Muscle layer of duodenum (tissue), 2 donors: Measurements from ENCODE around the gene SEMA6A.

Experiments
- H3K27ac ChIP-seq: one replicate; pipeline ENCODE4 v1.7.0; 2013; ENCODE audit warnings: mild to moderate bottlenecking, low read length
- H3K27me3 ChIP-seq: one replicate; pipeline ENCODE4 v1.7.0; 2013; ENCODE audit warnings: low read depth, mild to moderate bottlenecking, control low read depth, low read length
- H3K36me3 ChIP-seq, 2 donors: one replicate each; pipeline ENCODE4 v1.7.0; 2013; ENCODE audit warnings: low read length in 2 of 2, control low read depth in 1 of 2, mild to moderate bottlenecking in 1 of 2; ENCODE audit not compliant: insufficient read depth in 2 of 2, control insufficient read depth in 1 of 2
- H3K4me1 ChIP-seq, 2 donors: one replicate each; pipeline ENCODE4 v1.7.0; 2013; ENCODE audit warnings: low read length in 2 of 2, mild to moderate bottlenecking in 2 of 2, control low read depth in 1 of 2, moderate library complexity in 1 of 2; ENCODE audit not compliant: insufficient read depth in 2 of 2, control insufficient read depth in 1 of 2
- H3K4me3 ChIP-seq, 2 donors: one replicate each; pipeline ENCODE4 v1.7.0; 2013; ENCODE audit warnings: low read length in 2 of 2, low read depth in 1 of 2, mild to moderate bottlenecking in 1 of 2
- H3K9me3 ChIP-seq, 2 donors: one replicate each; pipeline ENCODE4 v1.7.0; 2013; ENCODE audit warnings: low read length in 2 of 2, control low read depth in 1 of 2, mild to moderate bottlenecking in 1 of 2; ENCODE audit not compliant: control insufficient read depth in 1 of 2
- donor health status: healthy.

The SEMA6A gene

GRCh38 chr5:116451905-116452450 is 122.6 kb downstream of the SEMA6A start:
- Histone ChIP-seq H3K4me1 (peaks cover 0 to 19% of the 10 kb centered on the region in 2 donors), H3K27ac (no peak overlapping the region), H3K36me3 (peaks cover 0 to 14% of the 10 kb centered on the region in 2 donors), H3K4me3 (no peak overlapping the region), H3K27me3 (no peaks in the 10 kb centered on the region), H3K9me3 (no peaks in the 10 kb centered on the region)

DNA sequence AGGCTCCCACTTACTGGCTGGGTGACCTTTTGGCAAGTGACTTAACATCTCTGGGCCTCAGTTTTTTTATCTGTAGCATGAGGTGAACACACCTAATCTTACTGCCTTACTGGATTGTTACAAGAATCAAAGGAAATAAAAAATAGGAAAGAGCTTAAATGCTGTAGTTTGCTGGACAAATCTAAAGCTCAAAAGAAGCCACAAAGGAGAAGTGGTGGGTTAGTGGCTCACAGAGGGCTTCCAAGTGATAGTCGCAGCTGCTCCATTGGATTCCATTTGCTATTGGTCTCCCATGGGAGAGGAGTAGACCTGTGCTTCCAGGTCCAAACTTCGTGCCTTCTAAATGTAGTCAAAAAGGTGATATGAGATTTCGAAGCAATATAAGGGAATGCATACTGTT is 123.6 kb downstream of the SEMA6A start:
- Histone ChIP-seq H3K36me3 (peaks cover 0 to 19% of the 10 kb centered on the region in 2 donors), H3K4me3 (no peak overlapping the region), H3K4me1 (peaks cover 0 to 19% of the 10 kb centered on the region in 2 donors), H3K9me3 (no peaks in the 10 kb centered on the region), H3K27me3 (no peaks in the 10 kb centered on the region), H3K27ac (no peak overlapping the region)

GRCh38 chr5:116449458-116449857 is 125.2 kb downstream of the SEMA6A start:
- Histone ChIP-seq H3K9me3 (no peaks in the 10 kb centered on the region), H3K4me1 (peaks cover 0 to 12% of the 10 kb centered on the region in 2 donors), H3K27me3 (no peaks in the 10 kb centered on the region), H3K27ac (no peak overlapping the region), H3K36me3 (peaks cover 4 to 32% of the 10 kb centered on the region in 2 donors), H3K4me3 (no peak overlapping the region)

- peaks cover 0 to 6% of the 10 kb centered on the region in 2 donors for H3K4me1 ChIP-seq
- no peak overlapping the region for H3K4me3 ChIP-seq
- H3K27ac ChIP-seq = no peak overlapping the region
- H3K36me3 ChIP-seq = peaks cover 4 to 32% of the 10 kb centered on the region in 2 donors
- no peaks in the 10 kb centered on the region for H3K9me3 ChIP-seq
- H3K27me3 ChIP-seq = no peaks in the 10 kb centered on the region
Observed at GRCh38 chr5:116448870-116449427, 125.7 kb downstream of the SEMA6A start.

DNA sequence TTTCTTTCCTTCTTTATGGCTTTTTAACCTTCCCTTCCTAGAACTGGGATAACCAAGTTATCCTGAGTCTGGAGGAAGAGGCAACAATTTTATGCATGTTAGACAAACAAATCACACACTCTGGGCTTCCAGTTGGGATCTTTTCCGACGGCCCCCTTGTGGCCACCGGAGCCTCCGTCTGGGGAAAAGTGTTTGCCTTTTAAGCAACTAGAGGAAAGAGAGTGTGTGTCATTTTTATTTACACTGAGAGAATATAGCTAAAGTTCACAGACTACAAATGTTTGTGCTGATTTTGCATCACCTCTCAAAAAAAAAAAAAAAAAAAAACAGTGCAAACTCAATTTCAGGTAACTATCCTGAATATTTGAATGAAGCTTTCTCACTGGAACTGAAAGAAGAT is 126.2 kb downstream of the SEMA6A start:
- Histone ChIP-seq H3K9me3 (no peaks in the 10 kb centered on the region), H3K4me3 (no peak overlapping the region), H3K27me3 (no peaks in the 10 kb centered on the region), H3K36me3 (peaks cover 4 to 32% of the 10 kb centered on the region in 2 donors), H3K4me1 (peaks cover 0 to 1% of the 10 kb centered on the region in 2 donors), H3K27ac (no peak overlapping the region)

GRCh38 chr5:116446356-116447005 is 128.1 kb downstream of the SEMA6A start:
- H3K36me3 ChIP-seq = peaks cover 4 to 32% of the 10 kb centered on the region in 2 donors
- no peak overlapping the region for H3K27ac ChIP-seq
- H3K4me3 ChIP-seq = no peak overlapping the region
- no peaks in the 10 kb centered on the region for H3K9me3 ChIP-seq
- no peaks in the 10 kb centered on the region for H3K27me3 ChIP-seq
- H3K4me1 ChIP-seq = peaks cover 7 to 9% of the 10 kb centered on the region in 2 donors

DNA sequence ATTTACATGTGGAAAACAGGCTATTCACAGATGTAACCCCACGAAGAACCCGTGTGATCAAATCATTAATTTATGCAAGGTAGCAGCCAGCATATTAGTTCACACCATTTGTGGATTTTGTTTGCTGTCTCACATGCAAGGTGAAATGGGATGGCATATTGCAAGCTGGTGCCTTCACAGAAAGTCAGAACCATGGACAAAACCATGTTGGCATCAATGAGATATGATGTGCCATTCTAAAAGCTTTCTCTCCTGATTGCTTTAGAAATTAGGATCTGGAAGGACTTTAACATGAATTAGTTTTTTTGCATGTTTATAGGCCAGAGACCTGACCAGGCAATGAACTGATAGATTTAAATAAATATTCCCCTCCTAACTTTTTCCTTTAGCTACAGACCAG is 129.3 kb downstream of the SEMA6A start:
- peaks cover 7 to 9% of the 10 kb centered on the region in 2 donors for H3K4me1 ChIP-seq
- H3K27ac ChIP-seq = no peak overlapping the region
- H3K9me3 ChIP-seq = no peaks in the 10 kb centered on the region
- H3K27me3 ChIP-seq = no peaks in the 10 kb centered on the region
- H3K36me3 ChIP-seq = peaks cover 4 to 32% of the 10 kb centered on the region in 2 donors
- no peak overlapping the region for H3K4me3 ChIP-seq

- Histone ChIP-seq H3K27ac (no peak overlapping the region), H3K4me1 (peaks cover 7 to 9% of the 10 kb centered on the region in 2 donors), H3K4me3 (no peak overlapping the region), H3K36me3 (peaks cover 4 to 32% of the 10 kb centered on the region in 2 donors), H3K9me3 (no peaks in the 10 kb centered on the region), H3K27me3 (no peaks in the 10 kb centered on the region)
Observed at GRCh38 chr5:116444373-116445295, 130.0 kb downstream of the SEMA6A start.

DNA sequence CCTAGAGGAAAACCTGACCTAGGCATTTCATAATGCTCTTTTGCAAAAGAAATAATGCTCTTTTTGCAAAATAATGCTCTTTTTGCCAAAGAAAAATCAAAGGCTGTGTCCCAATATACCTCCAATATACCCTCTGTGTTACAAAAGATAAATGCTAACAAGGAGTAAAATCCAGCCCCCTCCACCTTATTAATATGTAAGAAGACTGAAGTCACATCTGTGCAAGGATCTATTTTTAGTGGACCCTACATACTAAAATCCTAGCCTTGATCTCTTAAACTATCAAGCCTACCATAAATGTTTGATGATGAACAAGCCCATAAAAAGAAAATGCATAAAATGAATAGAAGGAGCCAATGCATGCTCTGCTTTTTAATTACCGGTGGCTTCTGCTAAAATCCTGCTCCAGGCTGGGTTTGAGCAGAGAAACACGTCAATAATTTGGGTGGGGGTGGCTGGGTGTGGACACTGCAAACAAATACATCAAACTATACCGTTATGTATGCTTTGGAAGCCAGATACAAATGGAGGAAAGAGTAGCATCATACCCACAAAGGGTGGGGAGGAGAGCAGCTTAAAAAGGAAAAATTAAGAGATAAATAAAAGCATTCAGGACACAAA is 131.6 kb downstream of the SEMA6A start:
- Histone ChIP-seq H3K4me3 (no peak overlapping the region), H3K4me1 (peaks cover 7 to 9% of the 10 kb centered on the region in 2 donors), H3K27me3 (no peaks in the 10 kb centered on the region), H3K9me3 (no peaks in the 10 kb centered on the region), H3K36me3 (peaks cover 4 to 32% of the 10 kb centered on the region in 2 donors), H3K27ac (no peak overlapping the region)

GRCh38 chr5:116442095-116442534 is 132.5 kb downstream of the SEMA6A start:
- peaks cover 7 to 9% of the 10 kb centered on the region in 2 donors for H3K4me1 ChIP-seq
- H3K27ac ChIP-seq = no peak overlapping the region
- no peak overlapping the region for H3K4me3 ChIP-seq
- H3K27me3 ChIP-seq = no peaks in the 10 kb centered on the region
- no peaks in the 10 kb centered on the region for H3K9me3 ChIP-seq
- peaks cover 4 to 23% of the 10 kb centered on the region in 2 donors for H3K36me3 ChIP-seq
